Left kidney (tissue), 2 donors: ENCODE data around the gene SPATA21. TPM values are rescaled to one million over a fixed set of nuclear protein-coding genes. Genes with fewer than 3 reads are reported as not detected.

Experiments used
- DNase-seq: peaks from one replicate; pipeline ENCODE4 v3.0.0-alpha.2; 2013
- polyA plus RNA-seq: library from polyadenylated mRNA; unstranded; fragments of 120-200 nt; gene quantifications from one replicate; pipeline ENCODE4 v1.2.1, GENCODE V29; 2013; ENCODE audit not compliant: insufficient read length

Gene SPATA21
- polyA plus RNA-seq, 1 donor, result 0.40 TPM

- no peak for DNase-seq
These were observed 14.8 kb upstream of the SPATA21 start for GRCh38 chr1:16451841-16452528.

GRCh38 chr1:16450863-16451481 is 13.7 kb upstream of the SPATA21 start:
- no peak for DNase-seq

- DNase-seq, result no peak
These were observed 12.4 kb upstream of the SPATA21 start for GRCh38 chr1:16449666-16450065.

GRCh38 chr1:16449065-16449464 is 11.8 kb upstream of the SPATA21 start:
- DNase-seq, result no peak

GRCh38 chr1:16447641-16448040 is 10.4 kb upstream of the SPATA21 start:
- no peak for DNase-seq

- no peak for DNase-seq
These were observed 8.9 kb upstream of the SPATA21 start for GRCh38 chr1:16446116-16446515.

- no peak for DNase-seq
These were observed 7.8 kb upstream of the SPATA21 start for GRCh38 chr1:16445052-16445451.

GRCh38 chr1:16443975-16444770 is 6.9 kb upstream of the SPATA21 start:
- DNase-seq, result no peak

GRCh38 chr1:16442941-16443340 is 5.7 kb upstream of the SPATA21 start:
- no peak for DNase-seq

- DNase-seq, result no peak
These were observed 5.0 kb upstream of the SPATA21 start for GRCh38 chr1:16442265-16442664.

- DNase-seq, result no peak
These were observed 4.0 kb upstream of the SPATA21 start for GRCh38 chr1:16441282-16441665.

GRCh38 chr1:16440470-16441281 is 3.5 kb upstream of the SPATA21 start, which contains the start of gene NECAP2:
TSS of gene NECAP2 (plus strand) at chr1:16440724. CDS start at chr1:16440762, 38 bp downstream.
- peak; percentile 91 for DNase-seq

- no peak for DNase-seq
These were observed 2.9 kb upstream of the SPATA21 start for GRCh38 chr1:16440131-16440469.

- DNase-seq, result no peak
These were observed 1.7 kb upstream of the SPATA21 start for GRCh38 chr1:16438924-16439323.

GRCh38 chr1:16438516-16438915 is 1.3 kb upstream of the SPATA21 start:
- no peak for DNase-seq

GRCh38 chr1:16434501-16434900 is 2.7 kb downstream of the SPATA21 start:
- DNase-seq, result no peak

- DNase-seq, result no peak
These were observed 3.2 kb downstream of the SPATA21 start for GRCh38 chr1:16434007-16434406.

GRCh38 chr1:16433030-16433429 is 4.2 kb downstream of the SPATA21 start:
- DNase-seq, result no peak

- no peak for DNase-seq
These were observed 6.6 kb downstream of the SPATA21 start for GRCh38 chr1:16430606-16431005.

GRCh38 chr1:16425125-16426025 is 11.8 kb downstream of the SPATA21 start:
- no peak for DNase-seq

- no peak for DNase-seq
These were observed 15.2 kb downstream of the SPATA21 start for GRCh38 chr1:16422041-16422440.
